ENCODE results near the gene TEX51. TPM values are rescaled to one million over a fixed set of nuclear protein-coding genes. Genes with fewer than 3 reads are reported as not detected.

The TEX51 gene
- total RNA-seq, 2 donors from 2014 or later: not detected

DNA sequence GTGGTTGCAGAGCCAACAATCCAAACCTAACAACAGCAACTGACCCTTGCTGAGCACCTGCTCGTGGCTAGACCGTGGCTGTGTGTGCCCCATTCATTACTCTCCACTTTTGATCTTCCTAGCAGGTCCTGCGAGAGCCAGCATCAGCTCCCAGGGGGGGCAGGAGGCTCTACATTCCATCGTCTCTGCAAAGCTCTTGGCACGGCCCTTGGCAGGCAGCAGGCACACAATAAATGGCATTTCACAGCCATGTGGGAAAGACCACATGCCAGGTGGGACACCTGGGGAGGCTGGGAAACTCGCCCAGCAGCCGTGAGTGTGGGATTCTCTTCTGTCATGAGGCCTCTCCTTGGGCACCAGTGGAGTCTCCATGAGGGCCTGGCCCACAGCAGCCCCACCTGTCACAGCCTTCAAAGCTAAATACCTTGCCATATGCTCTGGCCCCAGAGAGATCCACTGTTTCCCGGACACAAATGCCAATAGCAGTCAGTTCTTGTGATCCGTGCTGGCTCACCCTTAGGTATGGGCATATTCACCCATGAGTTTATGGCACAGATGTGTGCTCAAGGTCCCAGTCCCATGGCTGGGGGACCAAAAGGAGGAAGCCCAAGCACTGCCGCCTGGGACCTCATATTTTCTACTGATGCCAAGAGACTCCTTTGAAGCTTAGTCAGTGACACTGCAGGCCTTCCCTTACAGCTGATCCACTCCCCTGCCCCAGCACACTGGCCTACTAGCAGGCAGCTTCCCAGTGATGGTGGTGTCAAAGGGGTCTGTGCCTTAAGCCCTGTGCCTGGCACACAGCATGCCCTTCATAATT, 6.8 kb upstream of the TEX51 start:
- intact Hi-C loops (cut with DNase I): no loop called here
- H3K9ac ChIP-seq (ENCODE audit: low read depth in 2 of 2, low read length in 2 of 2): no peak overlapping the region
- no peak overlapping the region for H3K27ac ChIP-seq
- TF ChIP-seq, protein P1, sequence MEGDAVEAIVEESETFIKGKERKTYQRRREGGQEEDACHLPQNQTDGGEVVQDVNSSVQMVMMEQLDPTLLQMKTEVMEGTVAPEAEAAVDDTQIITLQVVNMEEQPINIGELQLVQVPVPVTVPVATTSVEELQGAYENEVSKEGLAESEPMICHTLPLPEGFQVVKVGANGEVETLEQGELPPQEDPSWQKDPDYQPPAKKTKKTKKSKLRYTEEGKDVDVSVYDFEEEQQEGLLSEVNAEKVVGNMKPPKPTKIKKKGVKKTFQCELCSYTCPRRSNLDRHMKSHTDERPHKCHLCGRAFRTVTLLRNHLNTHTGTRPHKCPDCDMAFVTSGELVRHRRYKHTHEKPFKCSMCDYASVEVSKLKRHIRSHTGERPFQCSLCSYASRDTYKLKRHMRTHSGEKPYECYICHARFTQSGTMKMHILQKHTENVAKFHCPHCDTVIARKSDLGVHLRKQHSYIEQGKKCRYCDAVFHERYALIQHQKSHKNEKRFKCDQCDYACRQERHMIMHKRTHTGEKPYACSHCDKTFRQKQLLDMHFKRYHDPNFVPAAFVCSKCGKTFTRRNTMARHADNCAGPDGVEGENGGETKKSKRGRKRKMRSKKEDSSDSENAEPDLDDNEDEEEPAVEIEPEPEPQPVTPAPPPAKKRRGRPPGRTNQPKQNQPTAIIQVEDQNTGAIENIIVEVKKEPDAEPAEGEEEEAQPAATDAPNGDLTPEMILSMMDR (IDR thresholded peaks at IDR 0.05): no peak
- DNase-seq: no peak
- H3K27me3 ChIP-seq: no peaks in the 10 kb centered on the region
- H3K36me3 ChIP-seq: no peaks in the 10 kb centered on the region
- no peaks in the 10 kb centered on the region for H3K9me3 ChIP-seq
- no peak overlapping the region for H3K4me3 ChIP-seq
- H3K4me1 ChIP-seq: no peaks in the 10 kb centered on the region

DNA sequence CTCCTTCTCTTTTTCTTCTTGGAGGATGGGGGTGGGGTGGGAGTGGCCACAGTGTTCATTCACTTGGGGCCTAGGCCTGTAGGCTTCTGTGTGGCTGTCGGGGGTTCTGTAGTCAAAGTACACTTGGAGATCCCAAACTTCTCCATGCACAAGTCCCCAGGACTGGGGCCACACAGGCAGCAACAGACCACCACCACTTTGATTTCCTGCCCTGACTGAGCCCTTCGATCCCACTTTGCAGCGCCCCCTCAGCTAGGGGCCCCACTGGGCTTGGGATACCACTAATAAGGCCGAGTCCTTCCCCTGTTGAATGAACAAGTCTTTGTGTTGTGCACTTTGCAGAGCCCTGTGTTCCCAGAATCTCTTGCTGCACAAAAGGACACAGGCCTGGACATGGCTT, 5.5 kb upstream of the TEX51 start:
- TF ChIP-seq, protein P1 (IDR thresholded peaks at IDR 0.05): no peak
- intact Hi-C loops (cut with DNase I): no loop called here
- Histone ChIP-seq H3K9ac (ENCODE audit: low read depth in 2 of 2, low read length in 2 of 2) (no peak overlapping the region), H3K9me3 (no peaks in the 10 kb centered on the region), H3K36me3 (no peaks in the 10 kb centered on the region), H3K27ac (no peak overlapping the region), H3K4me1 (no peaks in the 10 kb centered on the region), H3K27me3 (no peaks in the 10 kb centered on the region), H3K4me3 (no peak overlapping the region)
- no peak for DNase-seq

DNA sequence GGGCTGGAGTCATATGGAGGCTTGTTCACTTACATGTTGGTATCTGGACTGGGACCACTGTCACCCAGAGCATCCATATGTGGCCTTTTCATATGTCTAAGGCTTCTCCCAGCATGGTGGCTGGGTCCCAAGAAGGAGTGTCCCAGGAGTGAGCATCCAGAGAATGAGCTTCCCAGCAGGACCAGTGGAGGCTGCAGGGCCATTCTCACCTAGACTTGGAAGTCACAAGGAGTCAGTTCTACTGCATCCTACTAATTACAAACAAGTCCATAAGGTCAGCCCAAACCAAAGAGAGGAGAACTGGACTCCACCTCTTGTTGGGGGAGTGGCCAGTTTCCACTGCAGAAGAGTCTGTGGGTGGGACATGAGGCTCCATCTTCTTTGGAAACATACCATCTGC, 5.1 kb upstream of the TEX51 start:
- H3K36me3 ChIP-seq: no peaks in the 10 kb centered on the region
- H3K9ac ChIP-seq (ENCODE audit: low read depth in 2 of 2, low read length in 2 of 2): no peak overlapping the region
- DNase-seq: no peak
- H3K27ac ChIP-seq: no peak overlapping the region
- H3K4me1 ChIP-seq: no peaks in the 10 kb centered on the region
- TF ChIP-seq, protein P1 (IDR thresholded peaks at IDR 0.05): no peak
- H3K27me3 ChIP-seq: no peaks in the 10 kb centered on the region
- intact Hi-C loops (cut with DNase I): no loop called here
- no peaks in the 10 kb centered on the region for H3K9me3 ChIP-seq
- H3K4me3 ChIP-seq: no peak overlapping the region

DNA sequence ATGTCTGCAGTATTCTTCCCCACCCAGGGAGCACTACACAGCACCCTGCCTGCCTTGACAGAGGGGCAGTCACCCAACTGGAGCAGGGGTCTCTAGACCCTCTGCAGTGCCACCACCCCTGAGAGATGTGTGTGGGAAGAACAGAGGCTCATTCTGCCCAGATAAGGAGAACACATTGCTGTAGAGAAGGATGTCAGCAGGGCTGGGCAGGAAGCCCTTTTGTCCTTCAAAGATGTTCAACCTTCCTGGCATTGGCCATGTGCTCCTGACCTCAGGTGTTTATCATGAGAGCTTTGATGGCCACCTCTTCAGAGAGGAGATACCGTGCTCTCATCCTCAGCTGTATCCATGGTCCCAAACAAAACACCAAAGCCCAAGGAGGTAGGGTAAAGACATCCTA, 4.6 kb upstream of the TEX51 start:
- DNase-seq: no peak
- intact Hi-C loops (cut with DNase I): no loop called here
- Histone ChIP-seq H3K36me3 (no peaks in the 10 kb centered on the region), H3K27ac (no peak overlapping the region), H3K9me3 (no peaks in the 10 kb centered on the region), H3K4me3 (no peak overlapping the region), H3K4me1 (no peaks in the 10 kb centered on the region), H3K27me3 (no peaks in the 10 kb centered on the region), H3K9ac (ENCODE audit: low read depth in 2 of 2, low read length in 2 of 2) (no peak overlapping the region)
- TF ChIP-seq, protein P1 (IDR thresholded peaks at IDR 0.05): no peak

DNA sequence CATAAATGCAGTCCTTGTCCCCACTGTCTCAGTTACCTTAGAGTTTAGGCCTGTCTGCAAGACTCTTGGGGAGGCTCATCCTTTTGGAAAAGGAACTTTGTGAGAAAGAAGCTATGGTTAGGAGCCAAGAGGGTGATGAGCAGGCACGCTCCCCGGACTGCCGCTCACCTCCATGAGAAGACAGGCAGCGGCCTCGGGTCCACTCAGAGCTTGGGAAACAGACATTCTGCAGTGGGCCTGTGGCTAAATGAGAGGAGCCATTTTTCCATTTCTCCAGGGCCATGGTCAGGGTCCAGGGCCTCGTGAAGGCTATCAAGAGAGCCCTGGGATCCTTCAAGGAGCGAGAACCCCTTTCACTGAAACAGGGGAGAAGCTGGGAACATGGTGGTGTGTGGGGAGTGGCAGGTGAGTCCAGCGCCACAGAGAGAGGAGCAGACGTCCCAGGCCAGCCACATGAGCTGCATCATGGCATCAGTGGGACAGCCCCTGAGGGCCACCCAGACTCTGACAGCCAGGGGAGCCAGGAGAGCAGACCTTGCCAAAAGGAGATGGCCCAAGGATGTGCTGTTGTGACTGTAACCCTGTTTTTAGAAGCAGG, 4.0 kb upstream of the TEX51 start:
- Histone ChIP-seq H3K36me3 (no peaks in the 10 kb centered on the region), H3K4me1 (no peaks in the 10 kb centered on the region), H3K9ac (ENCODE audit: low read depth in 2 of 2, low read length in 2 of 2) (no peak overlapping the region), H3K4me3 (no peak overlapping the region), H3K9me3 (no peaks in the 10 kb centered on the region), H3K27me3 (no peaks in the 10 kb centered on the region), H3K27ac (no peak overlapping the region)
- TF ChIP-seq, protein P1 (IDR thresholded peaks at IDR 0.05): no peak
- intact Hi-C loops (cut with DNase I): no loop called here
- DNase-seq: no peak

Data from colonic mucosa (tissue), 4 donors.